Measurements from ENCODE around the gene HOXB1.

HOXB1 gene

GRCh38 chr17:48494335-48494734 lies 36.5 kb downstream of the HOXB1 start:
- DNase-seq, result peak; percentile 62

GRCh38 chr17:48492401-48493298 lies 38.2 kb downstream of the HOXB1 start:
- DNase-seq, result peak; percentile 63

GRCh38 chr17:48491527-48492273 lies 39.1 kb downstream of the HOXB1 start:
- no peak for DNase-seq

- no peak for DNase-seq
These were observed 40.3 kb downstream of the HOXB1 start for GRCh38 chr17:48490451-48490892.

GRCh38 chr17:48489781-48490180 lies 41.0 kb downstream of the HOXB1 start:
- no peak for DNase-seq

GRCh38 chr17:48488548-48489106 lies 42.2 kb downstream of the HOXB1 start:
- no peak for DNase-seq

GRCh38 chr17:48487221-48487620 lies 43.6 kb downstream of the HOXB1 start:
- DNase-seq, result no peak

GRCh38 chr17:48486557-48486956 lies 44.3 kb downstream of the HOXB1 start:
- peak; percentile 94 for DNase-seq

- DNase-seq, result peak; percentile 73
These were observed 46.0 kb downstream of the HOXB1 start for GRCh38 chr17:48484850-48485249.

- DNase-seq, result peak; percentile 27
These were observed 46.6 kb downstream of the HOXB1 start for GRCh38 chr17:48484256-48484655.

GRCh38 chr17:48483471-48484131 lies 47.2 kb downstream of the HOXB1 start:
- peak; percentile 97 for DNase-seq

GRCh38 chr17:48483004-48483403 lies 47.8 kb downstream of the HOXB1 start:
- no peak for DNase-seq

GRCh38 chr17:48482301-48482700 lies 48.5 kb downstream of the HOXB1 start:
- peak; percentile 55 for DNase-seq

GRCh38 chr17:48479014-48479402 lies 51.8 kb downstream of the HOXB1 start:
- no peak for DNase-seq
